HG02678 (cell line): ENCODE data around the gene ZC3HAV1.
A peak's percentile ranks its signal among the peaks of the same experiment; 100 is the strongest.
"Not testable (repeated sequence)": the region's sequence is repeated elsewhere in the genome, so short reads cannot be mapped to it uniquely, and the experiment has no call there.

ENCODE experiments used
- ATAC-seq: cut with Tn5 transposase; IDR thresholded peaks from one replicate; pipeline ENCODE4 v1.9.1; 2021; ENCODE audit warnings: mild to moderate bottlenecking, moderate library complexity; ENCODE audit not compliant: unreplicated experiment

The ZC3HAV1 gene

DNA sequence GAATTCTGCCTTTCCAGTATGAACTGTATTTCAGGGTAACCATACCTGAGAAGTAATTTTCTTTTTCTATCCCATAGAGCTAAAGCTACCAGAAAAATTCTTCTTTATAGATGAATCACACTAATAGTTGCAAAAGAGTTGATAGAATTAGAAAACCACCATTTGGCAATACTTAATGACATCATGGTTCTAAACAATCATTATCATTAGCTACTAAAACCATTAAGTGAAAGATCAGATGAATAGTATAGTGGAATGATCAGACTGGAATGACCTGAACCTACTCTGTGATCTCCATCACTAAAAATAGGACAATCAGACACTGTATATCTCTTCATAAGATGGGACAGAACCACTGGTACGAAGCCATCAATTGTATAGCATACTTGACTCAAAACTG, 53.8 kb downstream of the ZC3HAV1 start:
- ATAC-seq = no peak

DNA sequence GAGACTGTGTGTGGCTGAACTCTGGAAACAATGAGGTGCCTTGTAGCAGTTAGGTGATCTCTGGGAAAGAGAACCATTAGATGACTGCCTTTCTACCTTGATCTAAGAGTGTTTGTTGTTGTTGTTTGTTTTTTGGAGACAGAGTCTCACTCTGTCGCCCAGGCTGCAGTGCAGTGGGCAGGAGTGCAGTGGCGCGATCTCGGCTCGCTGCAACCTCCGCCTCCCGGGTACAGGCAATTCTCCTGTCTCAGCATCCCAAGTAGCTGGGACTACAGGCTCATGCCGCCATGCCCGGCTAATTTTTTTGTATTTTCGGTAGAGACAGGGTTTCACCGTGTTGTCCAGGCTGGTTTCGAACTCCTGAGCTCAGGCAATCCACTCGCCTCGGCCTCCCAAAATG, 54.9 kb downstream of the ZC3HAV1 start:
- not testable (repeated sequence) for ATAC-seq

DNA sequence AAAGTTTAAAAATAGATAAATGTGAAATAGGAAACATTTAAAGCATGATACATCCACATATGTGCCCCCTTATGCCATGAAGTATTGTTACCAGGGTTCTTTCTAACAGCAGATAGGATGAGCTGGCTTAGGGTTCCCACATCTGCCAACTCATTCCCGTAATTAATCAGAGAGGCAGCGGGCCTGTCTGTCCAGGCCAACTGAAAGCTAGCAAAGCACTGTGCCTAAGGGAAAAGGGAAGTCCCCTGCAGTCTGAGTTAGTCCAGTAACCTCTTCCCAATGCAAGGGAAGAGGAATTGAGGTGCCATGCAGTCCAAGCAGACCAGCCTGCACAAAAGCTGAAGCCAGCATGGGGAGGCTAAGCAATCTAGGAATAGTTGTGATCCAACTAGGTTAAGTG, 55.4 kb downstream of the ZC3HAV1 start:
- ATAC-seq = no peak

DNA sequence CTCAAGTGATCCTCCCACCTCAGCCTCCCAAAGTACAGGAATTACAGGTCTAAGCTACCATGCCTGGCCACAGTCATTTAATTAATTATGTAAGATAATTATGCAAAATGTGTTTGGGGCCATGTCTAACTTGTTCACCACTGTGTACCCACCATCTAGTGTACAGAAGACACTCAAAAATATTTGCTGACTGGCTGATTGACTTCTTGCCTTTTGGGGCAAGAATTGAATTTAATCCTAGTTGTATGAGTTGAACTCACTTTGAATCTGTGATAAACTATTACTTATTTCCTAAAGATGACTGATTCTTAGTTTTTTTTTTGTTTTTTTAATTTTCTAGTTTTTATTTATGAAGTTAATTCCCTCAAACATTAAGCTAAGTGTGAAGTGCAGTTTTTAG, 57.9 kb downstream of the ZC3HAV1 start:
- ATAC-seq = no peak

DNA sequence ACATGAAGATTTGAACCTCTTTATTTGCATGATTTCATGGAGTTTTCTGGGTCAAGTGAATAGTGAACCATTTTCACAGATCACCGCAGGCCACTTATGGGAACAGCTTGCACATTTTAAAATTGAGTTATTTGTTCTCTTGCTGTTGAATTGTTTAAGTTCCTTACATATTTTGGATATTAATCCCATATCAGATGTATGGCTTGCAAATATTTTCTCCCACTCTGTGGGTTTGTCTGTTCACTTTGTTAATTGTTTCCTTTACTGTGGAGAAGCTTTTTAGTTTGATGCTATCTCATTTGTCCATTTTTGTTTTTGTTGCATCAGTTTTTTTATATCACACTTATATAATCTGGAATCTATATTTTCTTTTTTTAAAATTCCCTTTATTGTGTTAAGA, 59.6 kb downstream of the ZC3HAV1 start:
- ATAC-seq = no peak

DNA sequence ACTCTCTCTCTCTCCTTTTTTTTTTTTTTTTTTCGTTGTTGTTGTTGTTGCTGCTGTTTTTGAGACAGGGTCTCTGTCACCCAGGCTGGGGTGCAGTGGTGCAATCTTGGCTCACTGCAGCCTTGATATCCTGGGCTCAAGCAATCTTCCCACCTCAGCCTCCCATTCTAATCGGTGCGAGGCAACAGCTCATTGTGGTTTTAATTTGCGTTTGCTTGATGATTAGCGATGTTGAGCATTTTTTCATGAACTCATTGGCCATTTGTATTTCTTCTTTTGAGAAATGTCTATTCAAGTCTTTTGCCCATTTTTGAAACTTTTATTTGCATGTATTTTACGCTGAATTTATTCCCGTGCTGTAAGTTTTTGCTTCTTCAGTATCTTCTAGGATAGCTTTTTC, 60.4 kb downstream of the ZC3HAV1 start:
- no peak for ATAC-seq

- no peak for ATAC-seq
Observed at GRCh38 chr7:139047970-139048369, 61.5 kb downstream of the ZC3HAV1 start.

DNA sequence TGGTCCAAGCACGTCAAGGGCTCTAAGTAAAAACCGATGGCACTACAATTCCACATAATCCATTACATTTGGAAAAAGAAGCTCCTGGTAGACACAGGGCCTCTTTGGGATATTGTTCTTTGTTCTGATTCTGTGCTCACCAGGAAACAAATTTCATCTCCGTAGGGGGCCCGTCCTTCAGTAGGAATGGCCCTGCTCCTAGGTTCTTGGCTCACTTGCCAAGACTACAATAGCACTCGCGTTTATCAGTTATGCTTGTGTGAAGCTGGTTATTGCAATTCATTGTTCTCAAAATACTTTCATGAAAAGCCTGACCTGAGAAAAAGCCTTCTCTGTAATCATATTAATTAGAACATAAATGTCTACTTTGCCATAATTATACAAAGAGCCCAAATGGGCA, 63.4 kb downstream of the ZC3HAV1 start:
- ATAC-seq = no peak

DNA sequence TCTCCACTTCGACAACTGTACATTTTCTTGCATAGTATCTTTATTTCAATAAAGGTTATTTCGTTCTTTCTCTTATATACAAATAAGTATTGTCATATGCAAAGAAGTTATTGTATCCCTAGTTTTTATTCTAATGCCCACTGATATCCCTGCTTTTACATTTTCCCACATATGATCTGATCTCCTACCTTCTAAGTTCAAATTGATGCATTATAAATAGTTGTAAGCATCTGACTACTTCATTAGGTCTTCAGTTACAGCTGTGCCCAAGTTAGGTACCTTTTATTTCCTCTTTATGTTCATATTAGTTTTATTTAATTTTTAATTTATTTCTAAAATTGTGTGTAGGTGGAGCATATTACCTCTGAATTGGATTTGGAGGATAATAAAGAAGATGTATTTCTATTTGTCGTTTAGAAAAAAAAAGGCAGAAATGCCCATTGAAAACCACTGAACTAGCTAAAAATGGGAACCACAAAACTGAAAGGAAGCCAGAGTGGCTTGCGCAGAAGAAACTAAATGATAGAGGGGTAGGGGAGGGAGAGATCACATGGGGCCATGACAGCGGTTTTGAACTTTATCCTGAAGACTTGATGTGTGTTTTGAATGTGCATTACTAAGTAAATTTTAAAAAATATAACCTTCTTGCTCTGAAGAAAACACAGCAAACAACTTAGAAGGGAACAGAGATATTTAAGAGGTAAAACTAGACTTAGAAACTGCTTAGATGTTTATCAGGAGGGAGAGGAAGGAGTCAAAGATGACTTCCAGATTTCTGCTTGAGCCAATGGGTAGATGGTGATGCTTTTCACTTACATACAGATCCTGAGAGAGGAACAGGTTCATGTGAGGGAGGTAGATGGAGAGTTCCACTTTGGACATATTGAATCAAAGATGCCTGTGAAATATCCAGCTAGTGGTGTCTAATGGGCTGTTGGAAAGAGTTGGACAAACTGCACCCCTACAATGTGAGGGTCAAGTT, 64.4 kb downstream of the ZC3HAV1 start:
- peak; percentile 49 for ATAC-seq

DNA sequence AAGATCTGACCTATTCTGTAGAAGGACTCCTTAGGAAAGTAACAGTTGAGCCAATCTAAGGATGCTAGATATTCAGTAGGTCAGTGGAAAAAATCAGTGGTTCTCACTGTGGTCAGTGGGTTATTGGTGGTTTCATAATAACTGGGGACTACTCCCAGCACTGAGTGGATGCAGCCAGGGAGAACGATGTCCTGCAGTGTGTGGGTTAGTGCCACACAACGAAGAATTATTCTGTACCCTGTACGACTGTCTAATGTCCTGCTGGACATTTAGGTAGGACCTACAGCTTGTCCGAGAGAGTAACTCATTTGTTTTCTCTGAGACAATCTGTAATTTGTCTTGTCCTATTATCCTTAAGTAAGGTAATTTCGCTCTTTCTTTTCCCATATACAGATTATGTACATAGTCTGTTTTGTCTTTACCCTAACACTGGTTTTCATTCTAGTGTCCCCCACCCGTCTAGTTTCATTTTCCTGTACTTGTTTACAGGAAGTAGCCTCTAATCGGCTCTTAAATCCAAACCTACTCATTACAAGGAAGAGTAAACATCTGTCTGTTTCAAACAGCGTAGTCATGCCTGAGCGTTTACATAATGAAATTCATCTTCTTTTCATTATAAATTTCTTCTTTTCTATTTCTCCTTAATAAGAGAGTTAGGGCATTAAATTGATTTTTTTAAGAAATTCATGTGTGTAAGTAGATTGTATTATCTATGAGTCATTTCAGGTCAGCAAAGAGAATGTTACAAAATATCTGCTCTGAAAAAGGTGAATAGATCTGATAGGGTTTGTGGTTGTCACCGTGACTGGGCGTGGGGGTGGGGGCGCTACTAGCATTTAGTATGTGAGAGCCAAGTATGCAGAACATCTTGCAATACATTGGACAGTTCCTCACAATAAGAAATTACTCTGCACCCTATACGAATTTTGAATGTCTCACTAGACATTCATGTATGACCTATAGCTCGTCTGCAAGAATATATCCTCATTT, 65.4 kb downstream of the ZC3HAV1 start:
- peak; percentile 49 for ATAC-seq

GRCh38 chr7:139041378-139042085, 68.0 kb downstream of the ZC3HAV1 start:
- ATAC-seq = no peak

GRCh38 chr7:139038691-139039090, 70.8 kb downstream of the ZC3HAV1 start:
- no peak for ATAC-seq

GRCh38 chr7:139036901-139037300, 72.6 kb downstream of the ZC3HAV1 start:
- ATAC-seq = no peak

DNA sequence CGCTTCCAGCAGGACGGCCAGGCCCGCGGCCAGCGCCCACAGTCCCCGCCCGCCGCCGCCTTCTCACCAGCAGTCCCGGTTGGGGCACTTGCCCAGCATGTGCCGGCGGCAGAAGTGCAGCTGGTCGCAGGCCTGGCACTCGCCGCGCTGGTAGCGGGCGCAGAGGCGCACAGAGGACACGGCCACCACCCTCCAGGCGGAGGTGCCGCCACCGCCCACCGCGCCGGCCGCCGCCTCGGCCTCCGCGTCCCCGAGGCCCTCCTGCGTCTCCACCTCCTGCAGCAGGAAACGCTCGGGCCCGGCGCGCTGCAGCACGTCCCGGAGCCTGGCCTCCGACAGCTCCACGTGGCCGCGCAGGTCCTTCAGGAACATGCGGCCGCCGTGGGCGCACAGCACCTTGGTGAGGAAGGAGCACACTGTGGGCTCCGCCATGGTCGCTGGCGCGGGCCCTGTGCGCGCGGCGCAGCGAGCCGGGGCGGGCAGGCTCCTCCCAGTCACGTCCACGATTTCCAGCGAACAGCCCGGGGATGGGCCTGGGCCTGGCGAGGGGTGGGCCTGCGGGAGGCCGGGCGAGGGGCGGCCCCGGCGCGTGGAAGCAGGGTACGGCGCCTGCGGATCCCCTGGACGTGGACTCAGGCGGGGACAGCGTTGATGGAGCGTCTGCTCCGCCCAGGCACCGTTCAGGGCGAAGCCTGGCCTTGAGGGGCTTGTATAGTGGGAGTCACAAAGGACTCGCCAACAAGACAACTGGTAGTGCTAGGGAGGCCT, 73.8 kb downstream of the ZC3HAV1 start, which contains the start of gene ZC3HAV1L:
Gene ZC3HAV1L (minus strand): TSS at position 457 of the 768 bp plus-strand sequence. CDS start 25 bp downstream, at position 432.
- peak; percentile 88 for ATAC-seq

GRCh38 chr7:139034855-139035585, 74.5 kb downstream of the ZC3HAV1 start:
- ATAC-seq = peak; percentile 40

DNA sequence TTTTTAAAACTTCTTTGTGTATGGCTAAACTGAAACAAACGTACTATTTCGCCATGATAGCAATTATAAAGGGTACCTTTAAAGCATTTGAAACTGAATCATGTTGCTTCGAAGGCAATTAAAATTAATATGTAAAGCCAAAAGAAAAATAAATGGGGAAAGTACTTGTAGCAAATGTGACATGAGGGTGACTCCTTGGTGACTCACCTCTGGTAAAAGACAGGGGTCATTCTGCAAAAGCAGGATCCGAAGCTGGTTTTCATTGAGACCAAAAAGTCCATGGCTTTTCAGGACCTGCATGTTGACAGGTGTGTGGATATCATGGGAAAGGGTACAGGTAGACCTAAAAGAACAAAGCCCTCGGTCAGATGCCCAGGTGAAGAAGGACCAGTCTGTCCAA, 75.2 kb downstream of the ZC3HAV1 start:
- no peak for ATAC-seq

DNA sequence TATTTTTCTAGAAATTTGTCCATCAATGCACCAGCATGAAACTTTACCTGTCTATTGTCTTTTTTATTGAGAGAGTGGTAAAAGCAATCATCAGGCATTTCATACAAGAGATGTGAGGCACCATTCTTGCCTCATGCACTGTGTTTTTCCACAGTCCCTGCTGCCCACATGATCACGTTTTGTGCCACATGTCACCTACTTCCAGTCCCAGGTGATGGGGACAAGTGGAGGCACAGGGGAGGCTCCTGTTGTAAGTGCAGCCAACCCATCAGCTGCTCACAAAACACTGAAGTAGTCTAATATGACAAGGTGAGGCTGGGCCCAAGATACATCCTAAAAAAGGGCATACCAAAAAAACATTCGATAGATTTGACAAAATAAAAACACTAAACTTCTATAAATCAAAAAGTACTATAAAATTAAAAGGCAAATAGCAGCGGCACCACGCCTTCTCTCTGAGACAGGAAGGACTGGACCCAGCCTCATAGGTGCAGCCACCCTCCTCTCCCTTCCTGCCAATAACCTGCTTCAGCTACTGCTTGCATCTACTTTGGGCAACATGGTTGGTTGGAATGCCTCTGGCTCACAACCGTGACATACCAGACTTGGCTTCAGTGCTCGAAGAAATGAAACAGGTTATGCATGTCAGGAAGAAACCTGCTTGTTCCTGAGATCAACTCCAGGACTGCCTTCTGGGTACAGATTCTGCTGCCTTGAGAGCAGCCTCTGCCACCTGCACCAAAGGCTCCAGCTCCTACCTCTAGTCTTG, 76.0 kb downstream of the ZC3HAV1 start:
- no peak for ATAC-seq

GRCh38 chr7:139032473-139032872, 77.0 kb downstream of the ZC3HAV1 start:
- ATAC-seq = no peak
